OCI-LY7 (cell line): ENCODE data around the gene RIMS1.

Experiments used
- EZH2phosphoT487 ChIP-seq: fragments of 200-600 bp; sonication (generic); IDR thresholded peaks from 2 replicates; pipeline ENCODE4 v1.6.1; 2018; ENCODE audit warnings: low read depth, borderline replicate concordance, mild to moderate bottlenecking, mixed run types, antibody characterized with exemption, low read length, moderate library complexity, mixed read lengths
- TF ChIP-seq, protein P1 (sequence below): fragments of 200-600 bp; sonication (generic); conservative IDR thresholded peaks from 2 replicates; pipeline ENCODE4 v1.5.1; 2014; ENCODE audit warnings: mild to moderate bottlenecking, antibody characterized with exemption, low read length, moderate library complexity, mixed read lengths

DNA sequence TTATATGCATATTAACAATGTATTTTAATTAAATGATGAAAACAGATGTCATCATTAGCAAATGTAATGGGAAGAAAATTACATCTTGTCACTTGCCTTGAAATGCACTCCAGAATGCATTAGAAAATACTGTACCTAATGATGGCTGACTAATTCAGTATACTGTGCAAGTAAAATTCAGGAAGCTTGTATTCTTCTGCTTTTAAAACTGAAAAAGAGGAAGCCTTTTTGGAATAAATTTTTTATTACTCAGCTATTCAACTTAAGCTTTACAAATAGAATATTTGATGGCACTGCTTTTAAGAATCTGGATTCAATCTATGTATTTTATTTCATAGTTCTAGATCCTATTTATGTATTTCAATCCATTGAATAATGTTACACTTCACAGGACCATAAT is 195.5 kb downstream of the RIMS1 start:
- TF ChIP-seq, protein P1, sequence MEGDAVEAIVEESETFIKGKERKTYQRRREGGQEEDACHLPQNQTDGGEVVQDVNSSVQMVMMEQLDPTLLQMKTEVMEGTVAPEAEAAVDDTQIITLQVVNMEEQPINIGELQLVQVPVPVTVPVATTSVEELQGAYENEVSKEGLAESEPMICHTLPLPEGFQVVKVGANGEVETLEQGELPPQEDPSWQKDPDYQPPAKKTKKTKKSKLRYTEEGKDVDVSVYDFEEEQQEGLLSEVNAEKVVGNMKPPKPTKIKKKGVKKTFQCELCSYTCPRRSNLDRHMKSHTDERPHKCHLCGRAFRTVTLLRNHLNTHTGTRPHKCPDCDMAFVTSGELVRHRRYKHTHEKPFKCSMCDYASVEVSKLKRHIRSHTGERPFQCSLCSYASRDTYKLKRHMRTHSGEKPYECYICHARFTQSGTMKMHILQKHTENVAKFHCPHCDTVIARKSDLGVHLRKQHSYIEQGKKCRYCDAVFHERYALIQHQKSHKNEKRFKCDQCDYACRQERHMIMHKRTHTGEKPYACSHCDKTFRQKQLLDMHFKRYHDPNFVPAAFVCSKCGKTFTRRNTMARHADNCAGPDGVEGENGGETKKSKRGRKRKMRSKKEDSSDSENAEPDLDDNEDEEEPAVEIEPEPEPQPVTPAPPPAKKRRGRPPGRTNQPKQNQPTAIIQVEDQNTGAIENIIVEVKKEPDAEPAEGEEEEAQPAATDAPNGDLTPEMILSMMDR = no peak
- no peak for TF ChIP-seq EZH2phosphoT487
